CD1c-positive myeloid dendritic cell (primary cell): Measurements from ENCODE around the gene CCDC179.

Experiments used
- DNase-seq: peaks from one replicate; pipeline ENCODE4 v3.0.0-alpha.2; 2016; ENCODE audit errors: extremely low spot score

CCDC179 gene

DNA sequence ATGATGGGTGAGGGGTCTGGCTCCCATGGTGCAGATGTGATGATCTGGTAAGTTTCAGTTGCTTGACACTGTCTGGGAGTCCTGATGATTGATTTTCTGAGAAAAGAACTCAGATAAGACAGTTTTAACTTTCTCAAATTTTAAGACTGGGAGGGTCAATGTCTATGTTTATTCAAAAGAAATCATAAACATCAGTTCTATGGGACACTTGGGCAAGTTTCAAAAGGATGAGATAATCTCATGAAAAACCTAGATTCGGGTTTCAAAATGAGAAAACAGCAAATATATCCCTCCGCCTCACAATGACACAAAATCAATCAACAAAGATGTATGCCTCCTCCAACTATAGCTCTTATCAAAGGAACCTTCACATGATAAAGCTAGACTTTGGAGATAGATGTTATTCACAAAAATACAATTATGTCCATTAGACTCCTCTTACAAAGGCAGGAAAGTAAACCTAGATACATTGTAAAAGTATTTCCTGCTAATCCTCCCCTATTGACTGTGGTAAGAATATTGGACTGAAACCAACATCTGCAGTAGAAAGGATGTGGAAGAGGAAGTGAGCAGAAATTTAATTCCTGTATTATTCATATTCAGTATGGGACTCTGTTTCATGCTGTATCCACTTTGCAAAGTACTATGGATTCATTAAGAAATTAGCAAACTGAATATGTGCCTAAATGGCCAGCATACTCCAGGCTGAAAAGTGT is 52.3 kb downstream of the CCDC179 start:
- peak; percentile 20 for DNase-seq

DNA sequence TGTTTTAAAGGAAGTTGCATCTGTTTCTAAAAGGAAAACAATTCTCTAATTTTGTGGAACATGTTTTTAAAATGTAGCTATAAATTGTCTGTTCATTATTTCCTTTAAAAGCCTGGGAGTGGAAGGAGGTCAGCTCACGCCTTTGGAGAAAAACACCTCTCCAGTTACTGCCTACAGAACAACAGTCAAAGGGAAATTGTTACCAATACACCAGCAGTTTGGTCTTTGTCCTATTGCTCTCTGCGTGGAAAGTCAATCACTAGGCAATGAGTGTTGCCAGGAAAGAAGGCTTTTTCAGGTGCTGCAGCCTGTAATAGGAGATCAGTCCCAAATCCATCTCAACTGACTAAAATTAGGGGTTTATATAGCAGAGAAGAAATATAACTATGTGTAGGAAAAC is 52.9 kb downstream of the CCDC179 start:
- no peak for DNase-seq

DNA sequence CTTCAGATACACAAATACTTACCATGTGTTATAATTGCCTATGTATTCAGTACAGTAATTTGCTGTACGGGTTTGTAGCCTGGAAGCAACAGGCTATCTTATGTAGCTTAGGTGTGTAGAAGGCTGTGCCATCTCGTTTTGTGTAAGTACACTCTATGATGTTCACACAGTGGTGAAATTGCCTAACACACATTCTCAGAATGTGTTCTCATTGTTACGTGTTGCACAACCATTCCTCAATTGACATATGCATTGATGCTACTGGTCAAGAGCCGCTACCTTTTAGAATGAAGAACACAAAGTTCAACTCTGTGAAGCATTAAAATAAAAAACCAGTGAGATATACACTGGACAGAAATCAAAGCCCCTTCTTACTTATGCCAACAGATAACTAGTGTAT is 57.4 kb downstream of the CCDC179 start:
- no peak for DNase-seq

DNA sequence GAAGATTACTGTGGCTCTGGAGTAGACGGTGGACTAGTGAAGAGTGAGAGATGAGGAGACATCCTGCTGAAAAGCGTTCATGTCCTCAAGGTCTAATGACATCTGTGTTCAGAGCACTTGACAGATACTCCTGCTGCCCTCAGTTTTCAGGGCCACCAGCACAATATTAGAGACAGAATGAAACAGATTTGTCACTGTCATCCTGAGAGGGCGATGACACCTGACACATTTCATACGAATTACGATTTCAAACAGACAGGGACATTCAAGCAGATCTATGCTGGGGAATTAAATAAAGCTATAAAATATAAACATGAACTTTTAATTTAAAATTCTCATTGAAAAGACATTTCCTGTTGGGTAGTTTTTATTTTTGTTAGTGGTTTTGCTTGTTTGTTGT is 59.8 kb downstream of the CCDC179 start:
- no peak for DNase-seq

GRCh38 chr11:22798901-22799300 is 61.4 kb downstream of the CCDC179 start:
- DNase-seq, result no peak

DNA sequence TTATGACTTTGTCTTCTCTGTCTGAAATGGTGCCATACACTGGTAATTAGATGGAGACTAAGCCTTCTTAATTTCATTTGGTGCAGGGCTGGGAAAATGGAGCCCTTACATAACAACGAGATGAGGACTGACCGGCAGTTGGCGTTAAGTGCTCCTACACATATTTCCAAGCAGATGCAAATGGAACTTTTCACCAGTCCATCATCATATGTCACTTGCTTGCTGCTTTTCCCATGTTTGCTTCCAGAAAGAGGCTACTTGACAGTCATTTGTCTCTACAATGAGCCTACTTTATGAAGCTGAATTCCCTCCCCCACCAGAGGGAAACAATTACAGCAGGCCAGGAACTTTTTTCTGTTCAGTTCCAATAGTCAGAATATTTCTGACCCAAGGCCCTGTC is 63.2 kb downstream of the CCDC179 start:
- DNase-seq, result no peak
